GM12878 (cell line): ENCODE measurements around the gene RPRD1A. TPM values are rescaled to one million over a fixed set of nuclear protein-coding genes. Genes with fewer than 3 reads are reported as not detected.

ENCODE experiments used
- ATAC-seq: fragments of 200-7000 bp; cut with Tn5 transposase; 3 replicates; pipeline ENCODE4 v1.9.1; 2020; ENCODE audit warnings: mild to moderate bottlenecking, moderate library complexity
- BruUV-seq: library from RNA; stranded (reverse); fragments of 400-500 nt; replicated peaks from 2 replicates; lab custom pipeline; 2021; lab: Mats Ljungman, UMichigan
- CTCF ChIA-PET: fragments of 300-600 bp; sonication (Branson Sonifier 250); formaldehyde crosslinking; extraction: SDS; loops from one replicate; lab custom pipeline; 2021; ENCODE audit warnings: inconsistent platforms; lab: Yijun Ruan, JAX
- POLR2A ChIA-PET: fragments of 350-600 bp; formaldehyde crosslinking; extraction: SDS; loops from one replicate; lab custom pipeline; 2021; ENCODE audit warnings: inconsistent platforms; lab: Charles Lee
- RAD21 ChIA-PET: fragments of 300-600 bp; sonication (Branson Sonifier 250); formaldehyde crosslinking; loops from one replicate; lab custom pipeline; 2023; ENCODE audit warnings: antibody characterized with exemption; ENCODE audit not compliant: unreplicated experiment; lab: Charles Lee
- SMC1A ChIA-PET: fragments of 300-600 bp; sonication (Branson Sonifier 250); formaldehyde crosslinking; loops from one replicate; lab custom pipeline; 2023; ENCODE audit not compliant: unreplicated experiment, uncharacterized antibody; lab: Charles Lee
- DNase-seq: peaks from one replicate; pipeline ENCODE4 v3.0.0-alpha.2; 2011; ENCODE audit warnings: low read depth, low spot score
- FAIRE-seq: peaks from 3 replicates; lab custom pipeline; 2011; peaks lifted over from hg19 to GRCh38; lab: Jason Lieb, UNC
- H2AFZ ChIP-seq: 2 replicates; pipeline ENCODE4 v1.6.0; 2011; ENCODE audit warnings: low read depth, low read length, control low read depth; ENCODE audit not compliant: control insufficient read depth
- H3K27ac ChIP-seq: 2 replicates; pipeline ENCODE4 v1.5.1; 2011; ENCODE audit warnings: control low read depth; ENCODE audit not compliant: control insufficient read depth, insufficient read depth
- H3K27me3 ChIP-seq, 2 experiments: replicated peaks in 1 of 2; 2 replicates each; pipeline versions ENCODE4 v1.6.0 to v1.6.1; 2011; ENCODE audit warnings: low read length in 1 of 2; ENCODE audit not compliant: control insufficient read depth in 2 of 2, insufficient read depth in 2 of 2
- H3K36me3 ChIP-seq, 2 experiments: 2 replicates each; pipeline ENCODE4 v1.5.1; 2011; ENCODE audit warnings: low read length in 1 of 2; ENCODE audit not compliant: control insufficient read depth in 2 of 2, insufficient read depth in 2 of 2
- H3K4me1 ChIP-seq: 2 replicates; pipeline ENCODE4 v1.6.1; 2011; ENCODE audit warnings: mild to moderate bottlenecking, low read length, moderate library complexity, mixed read lengths; ENCODE audit not compliant: control insufficient read depth, insufficient read depth
- H3K4me2 ChIP-seq: 2 replicates; pipeline ENCODE4 v1.6.0; 2011; ENCODE audit warnings: control low read depth; ENCODE audit not compliant: control insufficient read depth, insufficient read depth
- H3K4me3 ChIP-seq: fragments of 200-600 bp; sonication (generic); 2 replicates; pipeline ENCODE4 v1.5.1; 2016
- H3K79me2 ChIP-seq: 2 replicates; pipeline ENCODE4 v1.6.0; 2011; ENCODE audit warnings: low read length; ENCODE audit not compliant: control insufficient read depth, insufficient read depth
- H3K9ac ChIP-seq: 2 replicates; pipeline ENCODE4 v1.8.0; 2011; ENCODE audit warnings: low read length, control low read depth, mixed read lengths; ENCODE audit not compliant: control insufficient read depth, insufficient read depth
- H3K9me3 ChIP-seq: replicated peaks from 3 replicates; pipeline ENCODE4 v1.5.1; 2011; ENCODE audit warnings: mild to moderate bottlenecking, low read length; ENCODE audit not compliant: control insufficient read depth, insufficient read depth
- H4K20me1 ChIP-seq: 2 replicates; pipeline ENCODE4 v1.6.0; 2011; ENCODE audit not compliant: control insufficient read depth, insufficient read depth
- ASH2L ChIP-seq: fragments of 300-600, 200-600 bp; sonication (generic); IDR thresholded peaks from 2 replicates; pipeline ENCODE4 v1.6.1; 2017; ENCODE audit warnings: low read depth, mild to moderate bottlenecking, borderline replicate concordance
- BMI1 ChIP-seq: fragments of 450-650 bp; IDR thresholded peaks from 2 replicates; pipeline ENCODE4 v1.6.1; 2016; ENCODE audit warnings: mild to moderate bottlenecking, moderate library complexity, borderline replicate concordance
- CBFB ChIP-seq: IDR thresholded peaks from 2 replicates; pipeline ENCODE4 v1.6.1; 2016; ENCODE audit warnings: antibody characterized with exemption, low read depth
- FOXK2 ChIP-seq: fragments of 450-650 bp; IDR thresholded peaks from 2 replicates; pipeline ENCODE4 v1.6.1; 2017; ENCODE audit warnings: mild to moderate bottlenecking, moderate library complexity
- IRF3 ChIP-seq: fragments of 450-650 bp; IDR thresholded peaks from 2 replicates; pipeline ENCODE4 v1.6.1; 2014; ENCODE audit warnings: mild to moderate bottlenecking
- JUNB ChIP-seq: IDR thresholded peaks from 2 replicates; pipeline ENCODE4 v1.6.1; 2016; ENCODE audit warnings: antibody characterized with exemption, mild to moderate bottlenecking
- KAT2A ChIP-seq: conservative IDR thresholded peaks from 2 replicates; pipeline ENCODE4 v1.6.1; 2011; ENCODE audit warnings: low read depth, low read length; ENCODE audit not compliant: control insufficient read depth
- NFXL1 ChIP-seq: fragments of 450-650 bp; IDR thresholded peaks from 2 replicates; pipeline ENCODE4 v1.6.1; 2017; ENCODE audit warnings: antibody characterized with exemption, mild to moderate bottlenecking, borderline replicate concordance
- RB1 ChIP-seq: fragments of 450-650 bp; formaldehyde crosslinking; IDR thresholded peaks from 2 replicates; pipeline ENCODE4 v1.6.1; 2017; ENCODE audit warnings: mild to moderate bottlenecking, borderline replicate concordance
- RCOR1 ChIP-seq: conservative IDR thresholded peaks from 2 replicates; pipeline ENCODE4 v1.6.1; 2012; ENCODE audit warnings: low read depth, low read length, improper control_type of control experiment
- STAT1 ChIP-seq: fragments of 450-650 bp; conservative IDR thresholded peaks from 2 replicates; pipeline ENCODE4 v1.6.1; 2014; ENCODE audit warnings: antibody characterized with exemption, mild to moderate bottlenecking
- SUZ12 ChIP-seq: fragments of 200-600 bp; sonication (generic); IDR thresholded peaks from one replicate; pipeline ENCODE4 v1.6.1; 2018; ENCODE audit warnings: antibody characterized with exemption, mild to moderate bottlenecking; ENCODE audit not compliant: unreplicated experiment
- ZBTB33 ChIP-seq: fragments of 450-650 bp; IDR thresholded peaks from 2 replicates; pipeline ENCODE4 v1.6.1; 2017; ENCODE audit warnings: mild to moderate bottlenecking
- ZNF384 ChIP-seq: IDR thresholded peaks from 2 replicates; pipeline ENCODE4 v1.6.1; 2012; ENCODE audit warnings: low read depth, mild to moderate bottlenecking, low read length, improper control_type of control experiment, borderline replicate concordance
- ZZZ3 ChIP-seq: IDR thresholded peaks from 2 replicates; pipeline ENCODE4 v1.6.1; 2011; ENCODE audit warnings: low read depth; ENCODE audit not compliant: control insufficient read depth, insufficient read length
- WGBS: methylation state at CpG from one replicate; pipeline ENCODE4 v1.1.6; 2016; ENCODE audit warnings: low lambda C conversion rate; ENCODE audit not compliant: insufficient replicate concordance, insufficient coverage; ENCODE audit errors: missing lambda C conversion rate; 5-methylcytosine and 5-hydroxymethylcytosine counted together
- in situ Hi-C: fragments of 300-500 bp; cut with MboI; formaldehyde crosslinking; loops from 9 replicates; pipeline ENCODE4 v1.14.3; 2018; ENCODE audit warnings: mixed read lengths
- intact Hi-C: fragments of 100-400 bp; cut with micrococcal nuclease; formaldehyde crosslinking; loops from one replicate; pipeline ENCODE4 v1.14.2; 2022; ENCODE audit not compliant: unreplicated experiment
- polyA plus RNA-seq, 11 experiments: library from polyadenylated mRNA; depleted of rRNA in 4 of 11; unstranded in 6 of 11; stranded (reverse) in 5 of 11; fragments of >200 nt; fragmentation: Nextera tagmentation in 4 of 11; fragmentation: Illumina TruSeq in 1 of 11; extraction: Ambion mirVana in 4 of 11; extraction: Trizol in 1 of 11; gene quantifications; 1 replicate in 1 of 11; 2 replicates in 10 of 11; pipeline versions ENCODE4 v1.2.1 to v1.2.3, GENCODE V29; 2011 to 2016; ENCODE audit warnings: inconsistent platforms in 2 of 11, missing spikeins in 2 of 11, low read depth in 1 of 11
- total RNA-seq, 4 experiments: library from RNA; depleted of rRNA in 3 of 4; stranded (reverse); fragments of >200 nt in 3 of 4; fragmentation: Illumina TruSeq in 1 of 4; extraction: Trizol in 1 of 4; gene quantifications; 2 replicates each; pipeline versions ENCODE4 v1.2.1 to v1.2.3, GENCODE V29; 2013 to 2021
- TF ChIP-seq, protein P1 (sequence below): fragments of 450-650 bp; IDR thresholded peaks from 2 replicates; pipeline ENCODE4 v1.6.1; 2016; ENCODE audit warnings: mild to moderate bottlenecking
- TF ChIP-seq, protein P2 (sequence below), 3 experiments: IDR thresholded peaks in 2 of 3; conservative IDR thresholded peaks in 1 of 3; 2 replicates each; pipeline ENCODE4 v1.5.1; 2011; ENCODE audit warnings: low read depth in 3 of 3, low read length in 3 of 3, mild to moderate bottlenecking in 3 of 3, control low read depth in 2 of 3, moderate library complexity in 2 of 3, inconsistent platforms in 1 of 3, mixed read lengths in 1 of 3; ENCODE audit not compliant: control insufficient read depth in 2 of 3, insufficient read depth in 1 of 3; ENCODE audit errors: extremely low read depth in 1 of 3

The RPRD1A gene
- total and polyA plus RNA-seq, 10 of the 15 experiments (the other 5 are each of a cell fraction or from before 2014, with no cell fraction given), result 16.2 to 66.2 (median 36.2) TPM

- CTCF ChIA-PET, result no interaction called here
Measured at GRCh38 chr18:36028859-36029258, 38.5 kb downstream of the RPRD1A start.

More at GRCh38 chr18:36028859-36029258, 38.5 kb downstream of the RPRD1A start:
- no peaks in the 10 kb centered on the region for H4K20me1 ChIP-seq
- RAD21 ChIA-PET, result interaction anchor here (0.7 to 2.6 kb wide), 2 partner anchors 11 to 1246 kb away, joined by 3 to 8 read pairs; no protein-coding TSS in a partner anchor
- ATAC-seq, result no peak
- H3K9me3 ChIP-seq, result no peaks in the 10 kb centered on the region
- in situ Hi-C loops, result no loop called here
- no peak overlapping the region for H3K4me2 ChIP-seq
- SMC1A ChIA-PET, result interaction anchor here (0.6 to 1.8 kb wide), 2 partner anchors 23 to 67 kb away, joined by 3 to 4 read pairs; no protein-coding TSS in a partner anchor
- H2AFZ ChIP-seq, result no peak overlapping the region
- DNase-seq, result no peak
- no peaks in the 10 kb centered on the region for H3K4me1 ChIP-seq
- H3K27me3 ChIP-seq, result no peaks in the 10 kb centered on the region
- no peak for FAIRE-seq
- H3K4me3 ChIP-seq, result no peak overlapping the region
- POLR2A ChIA-PET, result interaction anchor here (0.6 to 0.7 kb wide), 2 partner anchors 211 to 260 kb away, joined by 3 to 4 read pairs; no protein-coding TSS in a partner anchor
- intact Hi-C loops, result no loop called here
- peaks cover 3 to 22% of the 10 kb centered on the region in 2 experiments; a peak in 3 of 4 replicates for H3K36me3 ChIP-seq
- BruUV-seq, result no TSS peak
- no peak overlapping the region for H3K9ac ChIP-seq
- no peak overlapping the region for H3K27ac ChIP-seq
- peaks cover 1% of the 10 kb centered on the region for H3K79me2 ChIP-seq
- WGBS, result 98% methylated on average over 2 of the region's 2 CpGs
- no peak for TF ChIP-seq STAT1
- TF ChIP-seq CBFB, result no peak
- no peak for TF ChIP-seq IRF3
- TF ChIP-seq, protein P1, sequence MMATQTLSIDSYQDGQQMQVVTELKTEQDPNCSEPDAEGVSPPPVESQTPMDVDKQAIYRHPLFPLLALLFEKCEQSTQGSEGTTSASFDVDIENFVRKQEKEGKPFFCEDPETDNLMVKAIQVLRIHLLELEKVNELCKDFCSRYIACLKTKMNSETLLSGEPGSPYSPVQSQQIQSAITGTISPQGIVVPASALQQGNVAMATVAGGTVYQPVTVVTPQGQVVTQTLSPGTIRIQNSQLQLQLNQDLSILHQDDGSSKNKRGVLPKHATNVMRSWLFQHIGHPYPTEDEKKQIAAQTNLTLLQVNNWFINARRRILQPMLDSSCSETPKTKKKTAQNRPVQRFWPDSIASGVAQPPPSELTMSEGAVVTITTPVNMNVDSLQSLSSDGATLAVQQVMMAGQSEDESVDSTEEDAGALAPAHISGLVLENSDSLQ, result no peak
- TF ChIP-seq ZBTB33, result no peak
- TF ChIP-seq SUZ12, result no peak
- TF ChIP-seq KAT2A, result no peak
- TF ChIP-seq JUNB, result no peak
- TF ChIP-seq FOXK2, result no peak
- no peak for TF ChIP-seq ZZZ3
- no peak for TF ChIP-seq BMI1
- no peak for TF ChIP-seq ZNF384
- no peak for TF ChIP-seq NFXL1
- TF ChIP-seq ASH2L, result no peak
- no peak for TF ChIP-seq RB1
- TF ChIP-seq, protein P2, sequence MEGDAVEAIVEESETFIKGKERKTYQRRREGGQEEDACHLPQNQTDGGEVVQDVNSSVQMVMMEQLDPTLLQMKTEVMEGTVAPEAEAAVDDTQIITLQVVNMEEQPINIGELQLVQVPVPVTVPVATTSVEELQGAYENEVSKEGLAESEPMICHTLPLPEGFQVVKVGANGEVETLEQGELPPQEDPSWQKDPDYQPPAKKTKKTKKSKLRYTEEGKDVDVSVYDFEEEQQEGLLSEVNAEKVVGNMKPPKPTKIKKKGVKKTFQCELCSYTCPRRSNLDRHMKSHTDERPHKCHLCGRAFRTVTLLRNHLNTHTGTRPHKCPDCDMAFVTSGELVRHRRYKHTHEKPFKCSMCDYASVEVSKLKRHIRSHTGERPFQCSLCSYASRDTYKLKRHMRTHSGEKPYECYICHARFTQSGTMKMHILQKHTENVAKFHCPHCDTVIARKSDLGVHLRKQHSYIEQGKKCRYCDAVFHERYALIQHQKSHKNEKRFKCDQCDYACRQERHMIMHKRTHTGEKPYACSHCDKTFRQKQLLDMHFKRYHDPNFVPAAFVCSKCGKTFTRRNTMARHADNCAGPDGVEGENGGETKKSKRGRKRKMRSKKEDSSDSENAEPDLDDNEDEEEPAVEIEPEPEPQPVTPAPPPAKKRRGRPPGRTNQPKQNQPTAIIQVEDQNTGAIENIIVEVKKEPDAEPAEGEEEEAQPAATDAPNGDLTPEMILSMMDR (IDR thresholded peaks at IDR 0.05 in 2 of 3, conservative IDR thresholded peaks at IDR 0.05 in 1 of 3; ENCODE audit: control insufficient read depth in 2 of 3, extremely low read depth in 1 of 3, insufficient read depth in 1 of 3, low read depth in 3 of 3, low read length in 3 of 3), result no peak
- TF ChIP-seq RCOR1, result no peak
- TF ChIP-seq, all 136 proteins: peak for 0
